OCI-LY1 (cell line): Measurements from ENCODE around the gene CRTAP.

Source experiments
- CTCF ChIP-seq: fragments of 200-600 bp; sonication (generic), shearing (Covaris generic); IDR thresholded peaks from 2 replicates; pipeline ENCODE4 v1.5.1; 2017; ENCODE audit warnings: mild to moderate bottlenecking, antibody characterized with exemption, low read length, moderate library complexity, mixed read lengths
- EZH2 ChIP-seq: fragments of 200-600 bp; sonication (generic), shearing (Covaris generic); IDR thresholded peaks from 2 replicates; pipeline ENCODE4 v1.8.0; 2017; ENCODE audit warnings: borderline replicate concordance, mixed run types, mild to moderate bottlenecking, antibody characterized with exemption, low read length, moderate library complexity, mixed read lengths

DNA sequence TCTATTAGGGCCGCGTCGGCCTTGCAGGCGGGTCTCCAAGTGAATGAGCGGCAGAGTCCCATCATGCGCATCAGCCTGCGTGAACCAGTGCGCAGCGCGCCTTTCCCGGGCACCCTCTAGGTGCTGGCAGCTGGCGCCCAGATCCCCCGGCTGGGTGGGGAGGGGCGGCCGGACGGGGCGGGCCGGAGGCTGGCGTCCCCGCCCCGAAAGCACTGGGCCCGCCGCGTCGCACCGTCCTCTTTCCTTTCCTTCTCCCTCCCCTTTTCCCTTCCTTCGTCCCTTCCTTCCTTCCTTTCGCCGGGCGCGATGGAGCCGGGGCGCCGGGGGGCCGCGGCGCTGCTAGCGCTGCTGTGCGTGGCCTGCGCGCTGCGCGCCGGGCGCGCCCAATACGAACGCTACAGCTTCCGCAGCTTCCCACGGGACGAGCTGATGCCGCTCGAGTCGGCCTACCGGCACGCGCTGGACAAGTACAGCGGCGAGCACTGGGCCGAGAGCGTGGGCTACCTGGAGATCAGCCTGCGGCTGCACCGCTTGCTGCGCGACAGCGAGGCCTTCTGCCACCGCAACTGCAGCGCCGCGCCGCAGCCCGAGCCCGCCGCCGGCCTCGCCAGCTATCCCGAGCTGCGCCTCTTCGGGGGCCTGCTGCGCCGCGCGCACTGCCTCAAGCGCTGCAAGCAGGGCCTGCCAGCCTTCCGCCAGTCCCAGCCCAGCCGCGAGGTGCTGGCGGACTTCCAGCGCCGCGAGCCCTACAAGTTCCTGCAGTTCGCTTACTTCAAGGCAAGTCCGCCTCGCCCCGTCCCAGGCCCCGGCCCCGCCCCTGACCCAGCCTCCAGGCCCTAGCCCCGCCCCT is at the start of gene CRTAP:
- TF ChIP-seq CTCF (no peak), EZH2 (no peak)
